Stomach smooth muscle (tissue), 2 donors: ENCODE measurements around the gene TMIE.

Experiments used
- H3K27ac ChIP-seq: one replicate; pipeline ENCODE4 v1.7.0; 2013; ENCODE audit warnings: mild to moderate bottlenecking, low read length, inconsistent platforms
- H3K27me3 ChIP-seq, 2 donors: one replicate each; pipeline ENCODE4 v1.7.0; 2013; ENCODE audit warnings: low read length in 2 of 2; ENCODE audit not compliant: insufficient read depth in 2 of 2, control insufficient read depth in 1 of 2
- H3K36me3 ChIP-seq, 2 donors: one replicate each; pipeline ENCODE4 v1.7.0; 2013; ENCODE audit warnings: low read length in 2 of 2; ENCODE audit not compliant: control insufficient read depth in 2 of 2, insufficient read depth in 2 of 2
- H3K4me1 ChIP-seq: one replicate; pipeline ENCODE4 v1.7.0; 2013; ENCODE audit warnings: low read length; ENCODE audit not compliant: control insufficient read depth, insufficient read depth
- H3K4me3 ChIP-seq, 2 donors: one replicate each; pipeline ENCODE4 v1.7.0; 2013; ENCODE audit warnings: low read length in 2 of 2
- H3K9ac ChIP-seq, 2 donors: one replicate each; pipeline ENCODE4 v1.7.0; 2013; ENCODE audit warnings: low read length in 2 of 2, mild to moderate bottlenecking in 1 of 2
- H3K9me3 ChIP-seq, 2 donors: one replicate each; pipeline ENCODE4 v1.7.0; 2013; ENCODE audit warnings: low read length in 2 of 2; ENCODE audit not compliant: control insufficient read depth in 2 of 2
- donor health status: healthy.
- donor health status: Pancreatic carcinoma.

TMIE gene

DNA sequence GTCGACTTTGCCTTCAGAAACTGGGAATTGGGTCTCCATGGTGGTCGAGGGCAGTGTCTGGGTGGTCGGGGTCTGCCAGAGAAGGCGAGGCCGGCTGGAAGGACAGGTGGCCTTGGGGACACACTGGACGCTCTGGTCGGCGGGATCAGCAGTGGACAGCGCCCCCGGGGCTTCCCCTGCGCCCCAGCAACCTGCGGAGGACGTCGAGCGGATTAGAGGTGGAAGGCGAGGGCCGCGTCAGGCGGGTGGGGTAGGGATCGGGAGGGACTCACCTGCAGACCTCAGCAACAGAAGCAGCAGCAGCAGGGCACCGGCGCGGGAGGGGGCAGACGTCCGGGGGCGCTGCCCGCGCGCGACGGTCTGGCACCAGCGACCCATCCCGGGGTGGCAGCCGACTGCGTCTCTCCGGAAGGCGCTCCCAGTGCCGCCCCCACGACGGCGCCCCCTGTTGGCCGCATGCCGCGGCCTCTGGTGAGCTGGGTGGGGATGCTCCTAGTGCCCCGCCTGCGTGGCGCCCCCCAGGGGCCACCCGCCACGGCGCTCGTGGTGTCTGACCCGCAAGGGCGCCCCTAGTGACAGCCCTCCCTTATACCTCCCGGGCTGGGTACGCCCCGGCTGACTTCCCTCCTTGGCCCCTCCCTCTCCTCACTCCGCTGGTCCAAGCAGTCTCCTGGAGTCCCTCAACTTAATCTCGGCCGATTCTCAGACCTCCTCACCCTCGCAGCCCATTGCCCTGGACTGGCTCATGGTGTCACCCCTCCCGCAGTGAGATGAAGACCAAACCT, 16.4 kb downstream of the TMIE start, which contains the start of gene PRSS50:
TSS of gene PRSS50 (minus strand) at position 423 of the 785 bp plus-strand sequence. CDS start at position 378, 45 bp downstream.
- no peaks in the 10 kb centered on the region for H3K4me1 ChIP-seq
- H3K36me3 ChIP-seq, result no peaks in the 10 kb centered on the region

DNA sequence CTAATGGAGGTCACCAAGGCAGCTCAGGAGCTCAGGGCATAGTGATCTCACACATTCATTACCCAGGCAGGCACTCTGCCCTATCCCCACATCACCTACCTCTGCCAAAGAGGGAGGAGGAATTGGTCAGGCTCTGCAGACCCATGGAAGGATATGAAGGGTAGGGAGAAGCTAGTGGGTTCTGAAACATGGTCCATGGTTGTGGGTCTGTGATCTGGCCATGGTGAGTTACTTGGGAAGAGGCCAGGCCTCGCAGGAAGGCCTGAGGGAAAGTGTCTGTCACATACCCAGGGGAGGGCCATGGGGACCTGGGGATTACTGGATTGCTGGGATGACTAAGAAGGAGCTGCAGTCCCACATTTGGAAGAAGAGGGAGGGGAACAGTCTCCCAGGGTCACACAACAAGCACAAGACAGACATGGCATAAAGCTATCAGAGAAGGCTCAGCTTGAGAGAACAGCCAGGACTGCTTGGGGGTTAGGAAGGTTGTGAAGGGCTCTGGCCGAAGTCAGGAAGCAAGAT, 17.9 kb downstream of the TMIE start:
- H3K9ac ChIP-seq, result no peak overlapping the region
- no peaks in the 10 kb centered on the region for H3K4me1 ChIP-seq
- peaks cover 7 to 13% of the 10 kb centered on the region in 2 donors for H3K27me3 ChIP-seq
- H3K4me3 ChIP-seq, result no peak overlapping the region
- no peaks in the 10 kb centered on the region for H3K36me3 ChIP-seq
- H3K9me3 ChIP-seq, result peaks cover 0 to 5% of the 10 kb centered on the region in 2 donors
- H3K27ac ChIP-seq, result no peak overlapping the region

More for the DNA sequence above, 16.4 kb downstream of the TMIE start, which contains the start of gene PRSS50:
- Histone ChIP-seq H3K27ac (no peak within 1 kb of the TSS), H3K9me3 (peaks cover 0 to 5% of the 10 kb centered on the region in 2 donors), H3K4me3 (no peak within 1 kb of the TSS), H3K27me3 (peaks cover 7 to 13% of the 10 kb centered on the region in 2 donors), H3K9ac (no peak within 1 kb of the TSS)

DNA sequence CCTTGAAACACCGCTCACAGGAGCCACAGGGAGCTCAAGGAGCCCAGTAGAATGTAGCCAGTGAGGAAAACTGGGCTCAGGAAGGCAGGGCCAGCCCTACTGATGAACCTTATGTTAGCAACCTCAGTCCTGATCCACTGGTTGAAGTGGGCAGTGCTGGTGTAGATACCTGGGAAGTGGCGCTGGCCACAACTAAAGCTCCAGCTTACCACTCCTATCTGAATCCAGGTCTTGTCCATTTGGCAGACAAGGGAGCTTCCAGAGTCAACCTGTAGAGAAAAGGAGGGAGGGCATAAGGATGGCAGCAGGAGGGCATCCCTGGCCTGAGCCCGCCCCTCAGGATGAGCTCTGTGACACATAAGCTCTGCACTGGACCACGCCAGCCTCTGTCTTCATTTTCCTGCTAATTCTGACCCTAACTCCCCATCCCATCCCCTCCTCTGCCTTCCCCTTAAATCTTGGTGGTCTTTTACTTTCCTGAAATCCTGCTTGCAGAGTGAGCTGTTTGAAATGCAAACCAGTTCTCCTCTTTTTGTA, 18.6 kb downstream of the TMIE start:
- Histone ChIP-seq H3K27ac (no peak overlapping the region), H3K9ac (no peak overlapping the region), H3K9me3 (peaks cover 0 to 5% of the 10 kb centered on the region in 2 donors), H3K27me3 (peaks cover 7 to 13% of the 10 kb centered on the region in 2 donors), H3K4me1 (no peaks in the 10 kb centered on the region), H3K4me3 (no peak overlapping the region), H3K36me3 (no peaks in the 10 kb centered on the region)

DNA sequence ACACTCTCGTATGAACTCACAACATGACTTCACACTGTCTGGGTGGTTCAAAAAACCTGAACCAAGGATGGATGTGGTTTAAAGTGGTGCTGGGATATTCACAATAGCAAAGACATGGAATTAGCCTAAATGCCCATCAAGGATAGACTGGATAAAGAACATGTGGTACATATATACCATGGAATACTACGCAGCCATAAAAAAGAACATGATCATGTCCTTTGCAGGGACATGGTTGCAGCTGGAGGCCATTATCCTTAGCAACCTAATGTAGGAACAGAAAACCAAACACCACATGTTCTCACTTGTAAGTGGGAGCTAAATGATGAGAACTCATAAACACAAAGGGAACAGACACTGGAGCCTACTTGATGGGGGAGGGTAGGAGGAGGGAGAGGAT, 19.8 kb downstream of the TMIE start:
- H3K4me1 ChIP-seq, result no peaks in the 10 kb centered on the region
- no peak overlapping the region for H3K27ac ChIP-seq
- H3K27me3 ChIP-seq, result peaks cover 7 to 13% of the 10 kb centered on the region in 2 donors
- no peaks in the 10 kb centered on the region for H3K36me3 ChIP-seq
- no peak overlapping the region for H3K9ac ChIP-seq
- H3K4me3 ChIP-seq, result no peak overlapping the region
- H3K9me3 ChIP-seq, result peaks cover 0 to 5% of the 10 kb centered on the region in 2 donors

DNA sequence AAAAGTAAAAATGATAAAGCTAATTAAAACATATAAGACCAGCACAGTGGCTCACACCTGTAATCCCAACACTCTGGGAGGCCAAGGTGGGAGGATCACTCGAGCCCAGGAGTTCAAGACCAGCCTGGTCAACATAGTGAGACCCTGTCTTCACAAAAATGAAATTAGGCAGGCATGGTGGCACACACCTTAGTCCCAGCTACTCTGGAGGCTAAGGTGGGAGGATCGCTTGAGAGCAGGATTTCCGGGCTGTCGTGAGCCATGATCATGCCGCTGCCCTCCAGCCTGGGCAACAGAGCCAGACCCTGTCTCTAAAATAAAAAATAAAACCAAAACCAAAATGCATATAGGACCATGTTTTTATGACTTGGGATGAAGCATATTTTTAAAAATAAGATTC, 21.3 kb downstream of the TMIE start:
- no peaks in the 10 kb centered on the region for H3K4me1 ChIP-seq
- H3K4me3 ChIP-seq, result no peak overlapping the region
- H3K27me3 ChIP-seq, result peaks cover 7 to 9% of the 10 kb centered on the region in 2 donors
- peaks cover 0 to 5% of the 10 kb centered on the region in 2 donors for H3K9me3 ChIP-seq
- H3K36me3 ChIP-seq, result no peaks in the 10 kb centered on the region
- no peak overlapping the region for H3K27ac ChIP-seq
- H3K9ac ChIP-seq, result no peak overlapping the region

DNA sequence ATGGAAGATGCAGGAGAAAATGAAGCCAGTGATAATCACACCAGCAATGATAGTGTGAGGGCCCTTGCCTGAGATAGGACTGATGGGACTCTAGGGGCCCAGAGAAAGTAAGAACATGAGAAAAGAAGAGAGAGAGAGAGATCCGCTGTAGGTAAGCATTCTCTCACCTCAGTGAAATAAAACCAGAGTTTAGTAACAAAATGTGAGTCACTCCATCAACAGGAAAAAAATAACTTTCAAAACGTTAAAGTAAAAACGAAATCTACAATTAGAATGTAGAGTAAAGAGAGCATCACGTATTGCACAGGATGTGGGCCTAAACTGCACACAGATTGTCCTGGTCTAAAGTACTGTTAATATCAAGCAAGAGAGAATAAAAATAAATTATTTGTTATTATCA, 23.2 kb downstream of the TMIE start:
- Histone ChIP-seq H3K4me3 (no peak overlapping the region), H3K9me3 (peaks cover 0 to 5% of the 10 kb centered on the region in 2 donors), H3K27me3 (peaks cover 2 to 3% of the 10 kb centered on the region in 2 donors), H3K36me3 (no peaks in the 10 kb centered on the region), H3K4me1 (no peaks in the 10 kb centered on the region), H3K9ac (no peak overlapping the region), H3K27ac (no peak overlapping the region)

DNA sequence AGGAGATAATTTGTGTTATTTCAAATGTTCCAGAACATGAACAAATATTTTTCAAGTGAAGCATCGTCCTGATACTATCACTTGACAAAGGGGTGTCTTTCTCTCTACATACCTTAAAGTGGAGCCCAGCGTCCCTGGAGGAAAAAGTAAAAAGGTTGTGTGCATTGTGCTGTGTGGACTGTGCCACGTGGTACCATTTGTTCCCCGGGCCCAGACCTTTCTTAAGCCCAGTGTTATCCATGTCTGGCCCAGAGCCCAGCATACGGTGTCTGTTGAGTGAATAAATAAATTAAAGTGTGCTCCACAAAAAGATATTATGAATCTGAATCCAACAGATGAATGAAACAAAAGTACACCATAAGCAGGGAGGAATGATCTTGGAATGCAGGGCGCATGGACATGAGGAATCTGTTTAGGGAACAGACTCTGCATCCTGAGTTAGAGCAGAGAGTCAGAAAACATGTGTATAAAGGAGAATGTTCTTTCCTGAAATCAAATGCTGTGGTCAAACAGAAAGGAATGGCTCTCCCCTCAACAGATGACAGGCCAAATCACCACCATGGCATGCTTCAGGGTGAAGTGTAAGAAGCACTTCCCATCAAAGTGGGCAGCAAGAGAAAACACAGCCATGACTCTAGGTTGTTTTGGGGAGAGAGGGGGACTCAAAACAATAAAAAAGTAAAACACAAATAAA, 24.6 kb downstream of the TMIE start:
- peaks cover 0 to 4% of the 10 kb centered on the region in 2 donors for H3K9me3 ChIP-seq
- H3K4me1 ChIP-seq, result no peaks in the 10 kb centered on the region
- no peak overlapping the region for H3K27ac ChIP-seq
- no peak overlapping the region for H3K9ac ChIP-seq
- peaks cover 0 to 2% of the 10 kb centered on the region in 2 donors for H3K27me3 ChIP-seq
- no peaks in the 10 kb centered on the region for H3K36me3 ChIP-seq
- no peak overlapping the region for H3K4me3 ChIP-seq

DNA sequence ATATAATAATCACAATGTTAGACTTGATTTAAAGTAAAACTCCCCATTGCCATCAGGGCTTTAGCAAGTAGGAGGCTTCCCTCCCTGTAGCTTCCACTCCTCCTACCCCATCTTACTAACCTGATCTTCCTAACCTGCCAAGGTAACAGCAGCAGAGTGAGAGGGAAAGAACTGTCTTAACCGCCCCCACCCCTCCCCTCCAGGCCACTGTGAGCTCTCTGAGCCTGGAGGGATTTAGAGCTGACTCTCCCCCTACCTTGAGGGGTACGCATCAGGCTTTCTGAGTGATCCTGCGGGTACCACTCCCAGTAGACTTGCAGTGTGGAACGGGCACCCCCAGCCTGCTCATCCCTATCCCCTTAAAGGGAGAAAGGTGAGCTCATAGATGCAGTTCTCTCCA, 27.8 kb downstream of the TMIE start:
- H3K27me3 ChIP-seq, result peaks cover 0 to 5% of the 10 kb centered on the region in 2 donors
- no peak overlapping the region for H3K9ac ChIP-seq
- H3K4me3 ChIP-seq, result no peak overlapping the region
- no peaks in the 10 kb centered on the region for H3K9me3 ChIP-seq
- H3K36me3 ChIP-seq, result no peaks in the 10 kb centered on the region
- no peaks in the 10 kb centered on the region for H3K4me1 ChIP-seq
- H3K27ac ChIP-seq, result no peak overlapping the region

DNA sequence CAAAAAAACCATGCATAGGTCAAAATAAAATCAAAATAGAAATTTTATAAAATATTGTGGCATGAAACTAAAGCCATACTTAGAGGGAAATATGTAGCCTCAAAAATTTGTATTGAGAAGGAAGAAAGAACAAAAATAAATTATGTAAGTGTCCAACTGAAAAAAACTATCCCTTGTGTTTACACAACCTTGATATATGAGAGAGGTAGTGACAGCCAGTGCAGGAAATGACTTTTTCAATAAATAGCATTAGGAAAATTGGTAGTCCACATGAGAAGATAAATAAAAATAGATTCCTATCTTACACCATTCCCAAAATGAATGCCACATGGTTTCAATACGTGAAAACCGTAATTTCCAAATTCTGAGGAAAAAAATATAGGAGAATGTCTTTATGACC, 29.6 kb downstream of the TMIE start:
- H3K4me3 ChIP-seq, result no peak overlapping the region
- H3K36me3 ChIP-seq, result no peaks in the 10 kb centered on the region
- no peak overlapping the region for H3K27ac ChIP-seq
- H3K4me1 ChIP-seq, result no peaks in the 10 kb centered on the region
- peaks cover 0 to 5% of the 10 kb centered on the region in 2 donors for H3K27me3 ChIP-seq
- no peaks in the 10 kb centered on the region for H3K9me3 ChIP-seq
- H3K9ac ChIP-seq, result no peak overlapping the region

DNA sequence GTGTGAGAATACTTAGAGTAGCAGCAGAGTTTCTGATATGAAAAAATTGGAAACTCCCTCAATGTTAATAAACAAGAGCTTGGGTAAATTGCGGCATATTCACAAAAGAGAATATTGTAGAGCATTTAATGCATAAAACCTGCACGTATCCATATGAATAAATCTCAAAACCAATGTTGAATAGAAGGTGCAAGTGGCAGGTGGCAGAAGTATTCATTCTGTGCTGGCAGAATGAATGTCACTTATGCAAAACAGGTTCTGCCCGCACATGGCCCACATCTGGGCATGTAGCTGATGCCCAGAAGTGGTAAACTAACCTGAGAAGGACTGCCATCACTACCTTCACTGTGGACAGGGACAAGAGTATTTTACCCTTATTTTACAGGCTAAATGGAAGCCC, 30.6 kb downstream of the TMIE start:
- Histone ChIP-seq H3K4me3 (no peak overlapping the region), H3K27me3 (peaks cover 0 to 6% of the 10 kb centered on the region in 2 donors), H3K36me3 (no peaks in the 10 kb centered on the region), H3K4me1 (no peaks in the 10 kb centered on the region), H3K9ac (no peak overlapping the region), H3K27ac (no peak overlapping the region), H3K9me3 (no peaks in the 10 kb centered on the region)
